Neuron (in vitro differentiated cells): ENCODE data around the gene ACIN1.

Experiments used
- H2AFZ ChIP-seq: one replicate; pipeline ENCODE4 v1.6.1; 2013; ENCODE audit warnings: low read depth, mild to moderate bottlenecking, inconsistent platforms, low read length, moderate library complexity
- H3K27me3 ChIP-seq: one replicate; pipeline ENCODE4 v1.6.1; 2013; ENCODE audit warnings: low read length; ENCODE audit not compliant: insufficient read depth
- H3K36me3 ChIP-seq: one replicate; pipeline ENCODE4 v1.6.1; 2013; ENCODE audit warnings: low read length; ENCODE audit not compliant: insufficient read depth
- H3K4me1 ChIP-seq: one replicate; pipeline ENCODE4 v1.6.1; 2013; ENCODE audit warnings: low read length; ENCODE audit not compliant: insufficient read depth
- H3K4me3 ChIP-seq: 2 replicates; pipeline ENCODE4 v1.5.1; 2013; ENCODE audit warnings: mild to moderate bottlenecking, low read length, moderate library complexity
- H3K9me3 ChIP-seq: one replicate; pipeline ENCODE4 v1.6.1; 2013; ENCODE audit warnings: low read length

The ACIN1 gene, protein sequence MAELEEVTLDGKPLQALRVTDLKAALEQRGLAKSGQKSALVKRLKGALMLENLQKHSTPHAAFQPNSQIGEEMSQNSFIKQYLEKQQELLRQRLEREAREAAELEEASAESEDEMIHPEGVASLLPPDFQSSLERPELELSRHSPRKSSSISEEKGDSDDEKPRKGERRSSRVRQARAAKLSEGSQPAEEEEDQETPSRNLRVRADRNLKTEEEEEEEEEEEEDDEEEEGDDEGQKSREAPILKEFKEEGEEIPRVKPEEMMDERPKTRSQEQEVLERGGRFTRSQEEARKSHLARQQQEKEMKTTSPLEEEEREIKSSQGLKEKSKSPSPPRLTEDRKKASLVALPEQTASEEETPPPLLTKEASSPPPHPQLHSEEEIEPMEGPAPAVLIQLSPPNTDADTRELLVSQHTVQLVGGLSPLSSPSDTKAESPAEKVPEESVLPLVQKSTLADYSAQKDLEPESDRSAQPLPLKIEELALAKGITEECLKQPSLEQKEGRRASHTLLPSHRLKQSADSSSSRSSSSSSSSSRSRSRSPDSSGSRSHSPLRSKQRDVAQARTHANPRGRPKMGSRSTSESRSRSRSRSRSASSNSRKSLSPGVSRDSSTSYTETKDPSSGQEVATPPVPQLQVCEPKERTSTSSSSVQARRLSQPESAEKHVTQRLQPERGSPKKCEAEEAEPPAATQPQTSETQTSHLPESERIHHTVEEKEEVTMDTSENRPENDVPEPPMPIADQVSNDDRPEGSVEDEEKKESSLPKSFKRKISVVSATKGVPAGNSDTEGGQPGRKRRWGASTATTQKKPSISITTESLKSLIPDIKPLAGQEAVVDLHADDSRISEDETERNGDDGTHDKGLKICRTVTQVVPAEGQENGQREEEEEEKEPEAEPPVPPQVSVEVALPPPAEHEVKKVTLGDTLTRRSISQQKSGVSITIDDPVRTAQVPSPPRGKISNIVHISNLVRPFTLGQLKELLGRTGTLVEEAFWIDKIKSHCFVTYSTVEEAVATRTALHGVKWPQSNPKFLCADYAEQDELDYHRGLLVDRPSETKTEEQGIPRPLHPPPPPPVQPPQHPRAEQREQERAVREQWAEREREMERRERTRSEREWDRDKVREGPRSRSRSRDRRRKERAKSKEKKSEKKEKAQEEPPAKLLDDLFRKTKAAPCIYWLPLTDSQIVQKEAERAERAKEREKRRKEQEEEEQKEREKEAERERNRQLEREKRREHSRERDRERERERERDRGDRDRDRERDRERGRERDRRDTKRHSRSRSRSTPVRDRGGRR

DNA sequence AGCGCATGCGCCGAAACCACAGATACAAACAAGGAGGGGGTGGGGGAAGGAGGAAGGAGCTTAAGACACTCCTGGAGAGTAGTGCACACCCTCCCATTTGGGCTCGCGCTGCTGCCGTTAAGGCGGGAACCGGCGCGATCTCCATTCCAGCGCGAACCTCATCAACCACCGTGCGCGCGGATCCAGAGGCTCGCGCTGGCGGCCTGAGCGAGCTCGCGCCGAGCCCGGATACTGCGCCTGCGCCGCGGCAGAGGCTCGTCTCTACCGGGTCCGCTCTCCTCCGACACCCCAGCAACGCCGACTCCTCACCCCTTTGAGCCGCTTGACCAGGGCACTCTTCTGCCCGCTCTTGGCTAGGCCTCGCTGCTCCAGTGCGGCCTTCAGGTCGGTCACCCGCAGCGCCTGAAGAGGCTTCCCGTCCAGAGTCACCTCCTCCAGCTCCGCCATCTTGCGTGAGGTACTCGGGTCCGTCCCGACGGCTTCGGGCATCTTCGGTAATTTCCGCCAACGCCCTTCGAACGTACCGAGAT lies at the start of gene ACIN1:
Gene ACIN1, minus strand, starts transcription at position 471 of the 530 bp plus-strand sequence. Its CDS starts 24 bp downstream, at position 447.
- Histone ChIP-seq H3K9me3 (no peaks in the 10 kb centered on the region), H3K27me3 (no peaks in the 10 kb centered on the region), H3K36me3 (peaks cover 53% of the 10 kb centered on the region), H3K4me1 (peaks cover 21% of the 10 kb centered on the region), H2AFZ (peak within 1 kb of the TSS; percentile 75), H3K4me3 (peak within 1 kb of the TSS; percentile 85)

- Histone ChIP-seq H3K4me3 (no peak overlapping the region), H3K9me3 (no peaks in the 10 kb centered on the region), H2AFZ (no peak overlapping the region), H3K27me3 (no peaks in the 10 kb centered on the region), H3K4me1 (no peaks in the 10 kb centered on the region), H3K36me3 (no peaks in the 10 kb centered on the region)
Measured at GRCh38 chr14:23143911-23144310, 49.0 kb upstream of the ACIN1 start.

DNA sequence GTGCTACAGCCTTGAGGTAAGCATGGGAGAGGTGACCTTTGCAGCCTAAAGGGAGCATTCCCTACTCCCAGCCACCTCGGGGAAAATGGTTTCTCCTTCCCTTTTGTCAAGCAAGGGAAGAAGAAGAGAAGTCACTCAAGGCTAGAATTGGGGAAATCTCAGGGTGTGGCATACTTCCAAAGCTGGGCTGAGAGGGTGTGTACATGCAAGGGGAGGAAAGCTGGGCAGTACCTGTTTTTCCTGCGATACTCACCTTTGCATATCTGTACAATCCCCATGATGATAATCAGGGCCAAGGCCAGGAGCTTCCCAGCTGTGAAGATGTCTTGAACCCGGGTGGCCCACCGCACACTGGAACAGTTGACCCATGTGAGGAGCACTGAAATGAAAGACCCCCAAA lies 47.9 kb upstream of the ACIN1 start:
- Histone ChIP-seq H3K9me3 (no peaks in the 10 kb centered on the region), H3K4me1 (no peaks in the 10 kb centered on the region), H3K4me3 (no peak overlapping the region), H3K27me3 (no peaks in the 10 kb centered on the region), H3K36me3 (no peaks in the 10 kb centered on the region), H2AFZ (no peak overlapping the region)

DNA sequence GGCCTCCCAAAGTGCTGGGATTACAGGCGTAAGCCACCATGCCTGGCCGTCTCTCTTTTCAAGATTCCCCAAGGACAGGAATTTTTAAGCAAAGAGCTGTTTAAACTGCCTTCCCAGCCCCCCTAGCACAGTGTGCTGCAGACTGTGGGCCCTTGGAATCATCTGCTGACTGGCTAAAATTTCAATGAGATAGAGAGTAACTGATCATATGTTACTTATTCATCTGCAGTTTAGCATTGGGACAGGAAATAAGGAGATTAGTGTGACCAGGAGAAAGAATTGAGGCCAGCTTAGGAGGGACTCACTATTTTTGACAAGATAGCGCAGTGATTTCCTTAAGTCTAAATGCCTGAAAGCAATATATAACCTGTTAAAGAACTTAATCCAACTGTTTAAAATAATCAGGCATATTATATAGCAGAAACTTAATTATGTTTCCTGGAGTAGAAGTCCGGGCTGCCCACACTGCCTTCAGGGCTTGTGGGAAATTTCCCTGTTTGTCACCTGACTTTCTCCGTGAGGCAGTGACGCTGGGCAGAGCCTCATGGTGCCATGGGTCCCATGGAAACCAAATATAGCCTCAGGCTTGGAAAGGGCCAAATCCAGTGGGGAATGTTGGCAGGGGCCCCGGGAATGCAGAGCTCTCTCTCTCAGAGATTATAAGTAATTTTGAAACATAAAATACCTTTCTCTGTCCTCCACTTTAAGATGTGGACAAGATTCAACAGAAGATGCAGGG lies 46.9 kb upstream of the ACIN1 start:
- Histone ChIP-seq H3K9me3 (no peaks in the 10 kb centered on the region), H3K36me3 (no peaks in the 10 kb centered on the region), H3K4me1 (no peaks in the 10 kb centered on the region), H3K4me3 (no peak overlapping the region), H2AFZ (no peak overlapping the region), H3K27me3 (no peaks in the 10 kb centered on the region)

DNA sequence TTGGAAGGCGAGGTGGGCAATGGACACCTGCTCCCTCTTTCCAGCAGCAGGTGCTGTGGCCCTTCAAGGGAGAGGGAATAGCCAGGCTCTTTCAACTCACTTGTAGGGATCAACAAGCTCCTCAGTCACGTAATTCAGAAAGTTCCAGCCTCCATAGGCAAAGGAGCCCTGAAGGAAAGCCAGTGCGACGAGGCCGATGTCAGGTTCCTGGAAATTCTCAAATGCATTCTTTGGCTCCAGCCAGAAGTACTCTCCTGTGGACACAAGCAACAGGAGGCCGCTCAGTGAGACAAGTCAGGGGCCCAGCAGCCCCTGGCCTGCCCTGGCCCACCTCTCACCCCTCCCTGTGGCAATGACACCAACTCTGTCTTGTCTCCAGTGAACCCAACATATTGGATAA lies 45.4 kb upstream of the ACIN1 start:
- Histone ChIP-seq H3K4me3 (no peak overlapping the region), H3K9me3 (no peaks in the 10 kb centered on the region), H3K36me3 (no peaks in the 10 kb centered on the region), H3K27me3 (no peaks in the 10 kb centered on the region), H3K4me1 (no peaks in the 10 kb centered on the region), H2AFZ (no peak overlapping the region)

DNA sequence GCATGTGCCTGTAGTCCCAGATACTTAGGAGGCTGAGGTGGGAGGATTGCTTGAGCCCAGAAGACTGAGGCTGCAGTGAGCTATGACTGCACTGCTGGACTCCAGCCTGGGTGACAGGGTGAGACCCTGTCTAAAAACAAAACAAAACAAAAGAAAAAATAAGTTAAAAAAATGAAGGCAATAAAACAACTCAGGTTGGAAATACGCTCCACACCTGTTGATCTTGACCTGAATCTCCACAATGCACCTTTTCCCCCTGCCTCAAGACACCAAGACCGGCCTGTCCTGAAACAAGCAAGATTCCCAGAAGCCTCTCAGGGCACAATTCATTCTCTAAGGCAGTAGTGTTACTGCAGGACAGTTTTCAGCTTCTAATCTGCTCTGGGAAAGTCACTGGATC lies 44.9 kb upstream of the ACIN1 start:
- no peaks in the 10 kb centered on the region for H3K9me3 ChIP-seq
- H3K27me3 ChIP-seq: no peaks in the 10 kb centered on the region
- no peak overlapping the region for H3K4me3 ChIP-seq
- no peaks in the 10 kb centered on the region for H3K4me1 ChIP-seq
- no peak overlapping the region for H2AFZ ChIP-seq
- no peaks in the 10 kb centered on the region for H3K36me3 ChIP-seq

DNA sequence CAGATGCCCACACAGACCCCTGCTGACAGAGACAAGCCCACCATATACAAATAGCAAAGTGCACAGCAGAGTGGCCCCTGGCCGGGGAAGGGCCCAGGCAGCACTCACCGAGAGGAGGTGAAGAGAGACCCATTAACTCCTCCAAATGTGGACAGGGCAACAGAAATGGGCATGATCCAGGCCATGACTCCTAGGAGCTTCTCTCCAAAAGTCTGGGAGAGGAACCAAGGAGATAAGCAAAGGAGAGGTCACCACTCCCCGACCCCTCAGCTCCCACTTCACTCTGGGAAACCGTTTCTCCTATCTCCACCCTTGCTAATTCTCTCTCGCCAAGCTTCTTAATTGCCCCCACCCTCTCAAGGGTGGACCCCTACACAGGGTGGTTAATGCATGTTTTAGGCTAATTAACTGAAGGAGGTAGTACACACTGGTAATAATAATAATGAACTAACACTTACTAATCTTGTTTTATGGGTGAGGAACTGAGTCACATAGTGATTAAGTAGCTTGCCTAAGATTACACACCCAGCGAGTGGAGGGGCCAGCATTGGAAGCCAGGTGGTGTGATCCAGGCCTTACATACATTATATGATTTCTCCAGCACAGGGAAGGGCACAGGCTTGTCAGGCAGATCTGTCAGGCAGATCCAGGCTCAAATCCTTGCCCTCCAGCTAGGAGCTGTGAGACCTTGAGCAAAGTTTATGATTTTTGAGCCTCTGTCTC lies 43.0 kb upstream of the ACIN1 start:
- H3K27me3 ChIP-seq: no peaks in the 10 kb centered on the region
- H2AFZ ChIP-seq: no peak overlapping the region
- H3K36me3 ChIP-seq: no peaks in the 10 kb centered on the region
- H3K4me1 ChIP-seq: no peaks in the 10 kb centered on the region
- no peak overlapping the region for H3K4me3 ChIP-seq
- H3K9me3 ChIP-seq: no peaks in the 10 kb centered on the region

- Histone ChIP-seq H3K4me1 (no peaks in the 10 kb centered on the region), H3K36me3 (no peaks in the 10 kb centered on the region), H3K9me3 (no peaks in the 10 kb centered on the region), H3K4me3 (no peak overlapping the region), H2AFZ (no peak overlapping the region), H3K27me3 (no peaks in the 10 kb centered on the region)
Measured at GRCh38 chr14:23137192-23137812, 42.4 kb upstream of the ACIN1 start.

DNA sequence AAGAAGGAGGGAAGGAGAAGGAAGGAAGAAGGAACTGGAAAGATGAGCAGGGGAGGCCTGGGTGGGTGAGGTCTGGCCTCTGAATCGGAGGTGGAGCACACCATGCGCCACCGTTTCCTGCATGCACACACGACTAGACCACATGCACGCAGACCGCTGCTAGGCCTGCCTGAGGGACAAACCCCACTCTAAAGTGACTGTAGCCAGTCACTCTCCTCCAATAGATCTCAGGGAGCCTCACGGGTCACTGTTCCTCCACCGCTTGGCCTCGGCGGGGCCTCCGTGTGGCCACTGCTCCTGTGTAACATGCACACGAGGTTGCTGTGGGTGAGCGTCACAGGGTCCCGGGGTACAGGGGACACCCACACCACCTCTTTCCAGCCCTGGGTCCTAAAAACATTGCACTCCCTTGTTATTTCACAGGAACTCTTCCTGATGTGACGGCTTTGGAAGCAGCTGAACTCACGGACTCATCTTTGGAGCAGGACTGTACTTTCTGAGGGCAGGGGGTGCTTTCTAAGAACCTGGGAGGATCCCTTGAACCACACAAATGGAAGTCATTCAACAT lies 41.7 kb upstream of the ACIN1 start:
- H3K36me3 ChIP-seq: no peaks in the 10 kb centered on the region
- H3K27me3 ChIP-seq: no peaks in the 10 kb centered on the region
- no peak overlapping the region for H2AFZ ChIP-seq
- H3K9me3 ChIP-seq: no peaks in the 10 kb centered on the region
- no peak overlapping the region for H3K4me3 ChIP-seq
- no peaks in the 10 kb centered on the region for H3K4me1 ChIP-seq

DNA sequence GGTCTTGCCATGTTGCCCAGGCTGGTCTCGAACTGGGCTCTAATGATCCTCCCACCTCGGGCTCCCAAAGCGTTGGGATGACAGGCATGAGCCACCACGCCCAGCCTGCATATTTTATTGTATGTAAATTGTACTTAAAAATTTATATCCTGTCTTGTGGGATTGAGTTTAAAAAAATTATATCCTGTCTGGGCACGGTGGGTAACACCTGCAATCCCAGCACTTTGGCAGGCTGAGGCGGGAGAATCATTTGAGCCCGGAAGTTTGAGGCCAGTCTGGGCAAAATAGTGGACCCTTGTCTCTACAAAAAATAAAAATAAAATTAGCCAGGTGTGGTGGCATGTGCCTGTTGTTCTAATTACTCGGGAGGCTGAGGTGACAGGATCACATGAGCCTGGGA lies 38.0 kb upstream of the ACIN1 start:
- no peaks in the 10 kb centered on the region for H3K4me1 ChIP-seq
- H2AFZ ChIP-seq: no peak overlapping the region
- H3K36me3 ChIP-seq: no peaks in the 10 kb centered on the region
- no peaks in the 10 kb centered on the region for H3K9me3 ChIP-seq
- H3K27me3 ChIP-seq: no peaks in the 10 kb centered on the region
- H3K4me3 ChIP-seq: no peak overlapping the region

DNA sequence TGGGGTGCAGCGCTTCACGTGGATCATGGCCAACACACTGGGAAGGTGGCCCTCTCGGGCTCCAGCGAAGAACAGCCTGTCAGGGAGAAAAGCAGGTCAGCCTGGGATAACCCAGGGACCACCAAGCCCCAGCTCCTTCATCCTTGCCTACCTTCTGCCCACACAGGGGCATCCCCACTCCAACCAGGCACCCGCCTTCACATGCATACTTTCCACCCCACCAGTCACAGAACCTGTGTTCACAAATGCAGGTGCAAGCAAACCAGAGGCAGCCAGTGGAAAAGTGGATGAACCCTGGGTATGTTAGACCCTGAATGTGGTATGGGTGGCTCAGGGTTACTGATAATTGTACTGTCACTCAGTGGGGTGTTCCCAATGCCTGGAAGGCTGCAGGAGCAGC lies 36.5 kb upstream of the ACIN1 start:
- no peaks in the 10 kb centered on the region for H3K4me1 ChIP-seq
- no peak overlapping the region for H2AFZ ChIP-seq
- no peaks in the 10 kb centered on the region for H3K27me3 ChIP-seq
- no peak overlapping the region for H3K4me3 ChIP-seq
- no peaks in the 10 kb centered on the region for H3K36me3 ChIP-seq
- no peaks in the 10 kb centered on the region for H3K9me3 ChIP-seq
